H9 (cell line): ENCODE data around the gene MACC1. TPM values are rescaled to one million over a fixed set of nuclear protein-coding genes. Genes with fewer than 3 reads are reported as not detected.

Experiments used
- DNase-seq: peaks from one replicate; pipeline ENCODE4 v3.0.0-alpha.2; 2017
- H2AFZ ChIP-seq: one replicate; pipeline ENCODE4 v1.6.1; 2013; ENCODE audit warnings: mild to moderate bottlenecking, low read length, control low read depth, moderate library complexity
- H2AK5ac ChIP-seq: 2 replicates; pipeline ENCODE4 v1.6.1; 2013; ENCODE audit warnings: low read length, control low read depth, mixed read lengths; ENCODE audit not compliant: insufficient read length
- H2BK120ac ChIP-seq: one replicate; pipeline ENCODE4 v1.6.1; 2013; ENCODE audit warnings: low read depth, mild to moderate bottlenecking, low read length, control low read depth, inconsistent platforms; ENCODE audit not compliant: poor library complexity, severe bottlenecking
- H2BK12ac ChIP-seq: 2 replicates; pipeline ENCODE4 v1.6.1; 2013; ENCODE audit warnings: low read length, control low read depth, mixed read lengths, low read depth; ENCODE audit not compliant: insufficient read length
- H2BK15ac ChIP-seq: 2 replicates; pipeline ENCODE4 v1.6.1; 2013; ENCODE audit warnings: low read depth, low read length, control low read depth
- H2BK20ac ChIP-seq: one replicate; pipeline ENCODE4 v1.6.1; 2013; ENCODE audit warnings: low read depth, mild to moderate bottlenecking, low read length, control low read depth, inconsistent platforms; ENCODE audit not compliant: poor library complexity, severe bottlenecking
- H2BK5ac ChIP-seq: 2 replicates; pipeline ENCODE4 v1.6.1; 2013; ENCODE audit warnings: low read length, control low read depth, mixed read lengths; ENCODE audit not compliant: insufficient read length
- H3K14ac ChIP-seq: 2 replicates; pipeline ENCODE4 v1.6.1; 2013; ENCODE audit warnings: low read length, control low read depth; ENCODE audit not compliant: insufficient read depth
- H3K18ac ChIP-seq: 2 replicates; pipeline ENCODE4 v1.6.1; 2013; ENCODE audit warnings: low read depth, mild to moderate bottlenecking, mixed read lengths, low read length, control low read depth; ENCODE audit not compliant: insufficient read length
- H3K23ac ChIP-seq: 2 replicates; pipeline ENCODE4 v1.6.1; 2013; ENCODE audit warnings: low read length, control low read depth, mixed read lengths, low read depth; ENCODE audit not compliant: insufficient read length
- H3K23me2 ChIP-seq: 2 replicates; pipeline ENCODE4 v1.6.1; 2013; ENCODE audit warnings: low read depth, mild to moderate bottlenecking, mixed read lengths, low read length, control low read depth; ENCODE audit not compliant: insufficient read length, poor library complexity, severe bottlenecking
- H3K27ac ChIP-seq: 2 replicates; pipeline ENCODE4 v1.5.1; 2013; ENCODE audit warnings: low read length, control low read depth, mixed read lengths, low read depth; ENCODE audit not compliant: insufficient read length
- H3K27me3 ChIP-seq: 2 replicates; pipeline ENCODE4 v1.6.1; 2013; ENCODE audit warnings: low read length, control low read depth, inconsistent platforms; ENCODE audit not compliant: insufficient read depth
- H3K4ac ChIP-seq: 2 replicates; pipeline ENCODE4 v1.6.1; 2013; ENCODE audit warnings: low read depth, mild to moderate bottlenecking, control low read depth, inconsistent platforms, low read length, moderate library complexity
- H3K4me1 ChIP-seq: 2 replicates; pipeline ENCODE4 v1.6.1; 2013; ENCODE audit warnings: low read length, control low read depth, inconsistent platforms; ENCODE audit not compliant: insufficient read depth
- H3K4me2 ChIP-seq: 2 replicates; pipeline ENCODE4 v1.6.1; 2013; ENCODE audit warnings: low read length, control low read depth, mixed read lengths; ENCODE audit not compliant: insufficient read length, insufficient read depth
- H3K56ac ChIP-seq: 2 replicates; pipeline ENCODE4 v1.6.1; 2013; ENCODE audit warnings: low read depth, mild to moderate bottlenecking, mixed read lengths, low read length, control low read depth; ENCODE audit not compliant: insufficient read length
- H3K79me1 ChIP-seq: 2 replicates; pipeline ENCODE4 v1.6.1; 2013; ENCODE audit warnings: low read depth, mild to moderate bottlenecking, moderate library complexity, low read length, control low read depth, inconsistent platforms; ENCODE audit not compliant: insufficient read depth, poor library complexity, severe bottlenecking
- H3K79me2 ChIP-seq: 2 replicates; pipeline ENCODE4 v1.6.1; 2013; ENCODE audit warnings: low read length, control low read depth, inconsistent platforms; ENCODE audit not compliant: insufficient read depth
- H3K9ac ChIP-seq: 2 replicates; pipeline ENCODE4 v1.6.1; 2013; ENCODE audit warnings: low read length, control low read depth, mixed read lengths; ENCODE audit not compliant: insufficient read length; ENCODE audit errors: extremely low read depth
- H3K9me3 ChIP-seq: one replicate; pipeline ENCODE4 v1.6.1; 2013; ENCODE audit warnings: low read depth, low read length, inconsistent platforms; ENCODE audit not compliant: control insufficient read depth
- H3T11ph ChIP-seq: one replicate; pipeline ENCODE4 v1.6.1; 2013; ENCODE audit warnings: mild to moderate bottlenecking, low read length, control low read depth, inconsistent platforms
- H4K20me1 ChIP-seq: one replicate; pipeline ENCODE4 v1.6.1; 2013; ENCODE audit not compliant: control insufficient read depth, insufficient read length, insufficient read depth
- H4K5ac ChIP-seq: 2 replicates; pipeline ENCODE4 v1.6.1; 2013; ENCODE audit warnings: low read depth, mild to moderate bottlenecking, mixed read lengths, low read length, control low read depth; ENCODE audit not compliant: insufficient read length
- H4K8ac ChIP-seq: replicated peaks from 2 replicates; pipeline ENCODE4 v1.6.1; 2013; ENCODE audit warnings: low read length, control low read depth, mixed read lengths, low read depth; ENCODE audit not compliant: insufficient read length
- H4K91ac ChIP-seq: 2 replicates; pipeline ENCODE4 v1.6.1; 2013; ENCODE audit warnings: low read depth, mild to moderate bottlenecking, moderate library complexity, mixed read lengths, low read length, control low read depth; ENCODE audit not compliant: insufficient read length
- H3K27ac Mint-ChIP-seq, 3 experiments: 2 replicates in 2 of 3; 3 replicates in 1 of 3; pipeline ENCODE4 v1.8.0; 2020 to 2021; ENCODE audit warnings: mixed read lengths in 3 of 3, mild to moderate bottlenecking in 1 of 3, moderate library complexity in 1 of 3
- H3K27me3 Mint-ChIP-seq: 2 replicates; pipeline ENCODE4 v1.8.0; 2021; ENCODE audit warnings: low read depth, mild to moderate bottlenecking, moderate library complexity, mixed read lengths
- H3K36me3 Mint-ChIP-seq, 3 experiments: 2 replicates in 2 of 3; 3 replicates in 1 of 3; pipeline ENCODE4 v1.8.0; 2020 to 2021; ENCODE audit warnings: low read depth in 3 of 3, mixed read lengths in 3 of 3; ENCODE audit not compliant: insufficient read depth in 1 of 3
- H3K4me1 Mint-ChIP-seq, 2 experiments: 2 replicates each; pipeline ENCODE4 v1.8.0; 2020; ENCODE audit warnings: mixed read lengths in 2 of 2
- H3K4me3 Mint-ChIP-seq, 2 experiments: 2 replicates in 1 of 2; 3 replicates in 1 of 2; pipeline ENCODE4 v1.8.0; 2020 to 2021; ENCODE audit warnings: mild to moderate bottlenecking in 2 of 2, mixed read lengths in 2 of 2, moderate library complexity in 1 of 2
- H3K9me3 Mint-ChIP-seq, 2 experiments: 2 replicates in 1 of 2; 3 replicates in 1 of 2; pipeline ENCODE4 v1.8.0; 2020; ENCODE audit warnings: mild to moderate bottlenecking in 2 of 2, mixed read lengths in 2 of 2, moderate library complexity in 1 of 2
- CTCF ChIP-seq: fragments of 200-600 bp; sonication (generic); conservative IDR thresholded peaks from 3 replicates; pipeline ENCODE4 v1.8.0; 2021; ENCODE audit warnings: antibody characterized with exemption, mild to moderate bottlenecking
- WGBS: extraction: QIAGEN DNeasy Blood & Tissue Kit; methylation state at CpG from one replicate; pipeline ENCODE4 v1.1.7; 2013; ENCODE audit warnings: missing lambda C conversion rate, low lambda C conversion rate, mixed read lengths; ENCODE audit not compliant: insufficient read length; ENCODE audit errors: extremely low coverage; 5-methylcytosine and 5-hydroxymethylcytosine counted together
- total RNA-seq: library from RNA; stranded (reverse); gene quantifications from 2 replicates; pipeline ENCODE4 v1.2.1, GENCODE V29; 2021

The MACC1 gene
- total RNA-seq, 1 experiment from 2014 or later: 11.0 TPM

GRCh38 chr7:20140291-20141001 lies 76.7 kb downstream of the MACC1 start:
- peak overlapping the region; percentile 15 to 94 (median 46); a peak in 3 of 7 replicates for H3K27ac Mint-ChIP-seq
- DNase-seq: no peak
- no peak overlapping the region for H2BK15ac ChIP-seq
- H2AFZ ChIP-seq: no peak overlapping the region
- H2BK12ac ChIP-seq: no peak overlapping the region
- peaks cover 0 to 6% of the 10 kb centered on the region in 2 experiments; a peak in 2 of 4 replicates for H3K4me1 Mint-ChIP-seq
- no peaks in the 10 kb centered on the region; the same call in 1 of the 2 replicates for H3K4me1 ChIP-seq
- no peak overlapping the region for H2BK5ac ChIP-seq
- no peak overlapping the region for H3K23ac ChIP-seq
- no peaks in the 10 kb centered on the region for H3K27me3 Mint-ChIP-seq
- WGBS: no CpG with 5 or more reads among the region's 4 CpGs
- H3K36me3 Mint-ChIP-seq: peaks cover 0 to 11% (median 9%) of the 10 kb centered on the region in 3 experiments; a peak in 3 of 7 replicates
- no peaks in the 10 kb centered on the region for H3K23me2 ChIP-seq
- no peaks in the 10 kb centered on the region for H4K20me1 ChIP-seq
- no peaks in the 10 kb centered on the region for H3K79me2 ChIP-seq
- no peaks in the 10 kb centered on the region for H3K27me3 ChIP-seq
- H3K4me3 Mint-ChIP-seq: no peak overlapping the region
- no peaks in the 10 kb centered on the region for H3K9me3 ChIP-seq
- no peaks in the 10 kb centered on the region for H3K9me3 Mint-ChIP-seq
- H4K8ac ChIP-seq: no peak overlapping the region
- H2AK5ac ChIP-seq: no peak overlapping the region
- H3K9ac ChIP-seq: no peak overlapping the region
- no peak overlapping the region for H3K18ac ChIP-seq
- no peak overlapping the region for H2BK20ac ChIP-seq
- H3K27ac ChIP-seq: no peak overlapping the region
- no peak overlapping the region for H4K5ac ChIP-seq
- no peak overlapping the region for H3K4ac ChIP-seq
- TF ChIP-seq CTCF: no peak
- no peak overlapping the region for H3T11ph ChIP-seq
- no peak overlapping the region for H4K91ac ChIP-seq
- no peak overlapping the region for H3K4me2 ChIP-seq
- H3K79me1 ChIP-seq: no peaks in the 10 kb centered on the region
- no peak overlapping the region for H3K14ac ChIP-seq
- no peak overlapping the region for H2BK120ac ChIP-seq
- H3K56ac ChIP-seq: no peak overlapping the region
